ENCODE results near the gene MGST1.

Gene MGST1

GRCh38 chr12:16347391-16348298, at the start of gene MGST1:
TSS of gene MGST1 (plus strand) at chr12:16347645. CDS start at chr12:16354253, 6,608 bp downstream.
- DNase-seq, result no peak

GRCh38 chr12:16299403-16299802, 48.0 kb upstream of the MGST1 start:
- no peak for DNase-seq

- no peak for DNase-seq
These were observed 47.3 kb upstream of the MGST1 start for GRCh38 chr12:16300122-16300521.

GRCh38 chr12:16300736-16301135, 46.7 kb upstream of the MGST1 start:
- no peak for DNase-seq

- DNase-seq, result no peak
These were observed 43.5 kb upstream of the MGST1 start for GRCh38 chr12:16303939-16304338.

GRCh38 chr12:16307856-16308475, 39.5 kb upstream of the MGST1 start:
- DNase-seq, result no peak

- no peak for DNase-seq
These were observed 36.5 kb upstream of the MGST1 start for GRCh38 chr12:16310934-16311333.

GRCh38 chr12:16323010-16323409, 24.4 kb upstream of the MGST1 start:
- no peak for DNase-seq

- DNase-seq, result no peak
These were observed 23.8 kb upstream of the MGST1 start for GRCh38 chr12:16323638-16324037.

GRCh38 chr12:16324272-16324671, 23.2 kb upstream of the MGST1 start:
- no peak for DNase-seq

- peak; percentile 19 for DNase-seq
These were observed 22.7 kb upstream of the MGST1 start for GRCh38 chr12:16324772-16325171.

- peak; percentile 71 for DNase-seq
These were observed 22.0 kb upstream of the MGST1 start for GRCh38 chr12:16325426-16325825.

- no peak for DNase-seq
These were observed 19.5 kb upstream of the MGST1 start for GRCh38 chr12:16327963-16328362.

GRCh38 chr12:16329594-16329993, 17.9 kb upstream of the MGST1 start:
- no peak for DNase-seq

- peak; percentile 90 for DNase-seq
These were observed 16.9 kb upstream of the MGST1 start for GRCh38 chr12:16330560-16330959.

GRCh38 chr12:16331998-16332397, 15.4 kb upstream of the MGST1 start:
- no peak for DNase-seq

- DNase-seq, result no peak
These were observed 11.6 kb upstream of the MGST1 start for GRCh38 chr12:16335838-16336237.

GRCh38 chr12:16344269-16344668, 3.2 kb upstream of the MGST1 start:
- DNase-seq, result no peak

GRCh38 chr12:16345105-16345504, 2.3 kb upstream of the MGST1 start:
- no peak for DNase-seq

GRCh38 chr12:16346958-16347357, 487 bp upstream of the MGST1 start:
- DNase-seq, result no peak

- no peak for DNase-seq
These were observed 1.1 kb downstream of the MGST1 start for GRCh38 chr12:16348435-16349130.

GRCh38 chr12:16349131-16349460, 1.7 kb downstream of the MGST1 start:
- DNase-seq, result no peak

- DNase-seq, result no peak
These were observed 3.2 kb downstream of the MGST1 start for GRCh38 chr12:16350682-16351081.

GRCh38 chr12:16352481-16352880, 5.0 kb downstream of the MGST1 start:
- no peak for DNase-seq
